Measurements from ENCODE around the gene TAS1R1. TPM values are rescaled to one million over a fixed set of nuclear protein-coding genes. Genes with fewer than 3 reads are reported as not detected.

Gene TAS1R1
- total RNA-seq, 1 experiment from 2014 or later, result not detected

DNA sequence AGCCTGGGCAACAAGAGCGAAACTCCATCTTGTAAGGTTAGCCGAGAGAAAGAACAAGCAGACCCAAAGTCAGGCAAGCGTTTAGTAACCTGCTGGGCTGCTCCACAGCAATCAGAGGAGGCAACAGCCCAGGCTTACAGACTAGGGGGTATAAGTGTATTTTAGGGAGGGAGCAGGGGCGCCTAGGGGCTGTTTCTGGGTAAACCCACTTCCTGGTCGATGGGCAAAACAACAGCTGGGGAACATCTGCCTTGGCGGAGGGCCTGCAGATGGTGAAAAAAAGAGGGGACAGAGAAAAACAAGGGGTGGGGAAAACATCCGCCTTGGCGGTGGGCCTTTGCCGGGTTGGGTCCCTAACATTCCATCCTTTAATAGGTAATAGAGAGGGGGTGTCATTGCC lies 5.2 kb downstream of the TAS1R1 start:
- no peak for DNase-seq (ENCODE audit: low spot score)
- in situ Hi-C loops (cut with HindIII; ENCODE audit: low sequenced_read_pairs), result no loop called here

GRCh38 chr1:6569033-6569432 lies 13.9 kb downstream of the TAS1R1 start:
- no peak for DNase-seq (ENCODE audit: low spot score)
- in situ Hi-C loops (cut with HindIII; ENCODE audit: low sequenced_read_pairs), result no loop called here

GRCh38 chr1:6570100-6570499 lies 15.0 kb downstream of the TAS1R1 start:
- no peak for DNase-seq (ENCODE audit: low spot score)
- in situ Hi-C loops (cut with HindIII; ENCODE audit: low sequenced_read_pairs), result no loop called here

GRCh38 chr1:6570987-6571386 lies 15.9 kb downstream of the TAS1R1 start:
- in situ Hi-C loops (cut with HindIII; ENCODE audit: low sequenced_read_pairs), result no loop called here
- DNase-seq (ENCODE audit: low spot score), result no peak

GRCh38 chr1:6572653-6573383 lies 17.7 kb downstream of the TAS1R1 start:
- no peak for DNase-seq (ENCODE audit: low spot score)

DNA sequence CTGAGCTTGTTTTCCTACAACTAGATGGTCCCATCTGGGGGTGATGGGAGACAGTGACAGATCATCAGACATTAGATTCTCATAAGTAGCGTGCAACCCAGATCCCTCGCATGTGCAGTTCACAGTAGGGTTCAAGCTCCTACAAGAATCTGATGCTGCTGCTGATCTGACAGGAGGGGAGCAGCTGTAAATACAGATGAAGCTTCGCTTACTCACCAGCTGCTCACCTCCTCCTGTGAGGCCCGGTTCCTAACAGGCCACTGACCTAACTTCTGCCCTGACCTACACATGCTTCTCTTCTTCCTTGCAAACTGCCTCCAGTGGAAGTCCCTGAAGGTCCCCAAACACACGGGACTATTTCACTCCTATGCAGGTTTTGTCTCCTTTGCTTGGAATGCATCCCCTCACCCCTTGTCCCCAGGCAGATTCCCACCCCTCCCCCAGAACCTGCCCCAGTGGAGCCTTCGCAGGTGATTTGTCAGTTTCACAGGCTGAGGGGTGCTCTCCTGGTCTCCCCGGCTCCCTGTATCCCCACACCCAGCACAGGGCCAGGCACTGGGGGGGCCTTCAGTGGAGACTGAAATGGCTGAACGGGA lies 19.0 kb downstream of the TAS1R1 start:
- no peak for DNase-seq (ENCODE audit: low spot score)
- in situ Hi-C loops (cut with HindIII; ENCODE audit: low sequenced_read_pairs), result no loop called here

More at GRCh38 chr1:6572653-6573383, 17.7 kb downstream of the TAS1R1 start:
- in situ Hi-C loops (cut with HindIII; ENCODE audit: low sequenced_read_pairs), result no loop called here

- in situ Hi-C loops (cut with HindIII; ENCODE audit: low sequenced_read_pairs), result no loop called here
These were observed 19.7 kb downstream of the TAS1R1 start for GRCh38 chr1:6574818-6575217.

GRCh38 chr1:6577831-6578525 lies 22.9 kb downstream of the TAS1R1 start:
- in situ Hi-C loops (cut with HindIII; ENCODE audit: low sequenced_read_pairs), result no loop called here
- no peak for DNase-seq (ENCODE audit: low spot score)

More at GRCh38 chr1:6574818-6575217, 19.7 kb downstream of the TAS1R1 start:
- DNase-seq (ENCODE audit: low spot score), result no peak

- DNase-seq (ENCODE audit: low spot score), result no peak
- in situ Hi-C loops (cut with HindIII; ENCODE audit: low sequenced_read_pairs), result no loop called here
These were observed 23.7 kb downstream of the TAS1R1 start for GRCh38 chr1:6578624-6579373.

GRCh38 chr1:6579374-6580118 lies 24.4 kb downstream of the TAS1R1 start, which contains the start of gene ZBTB48:
Gene ZBTB48 (plus strand): TSS chr1:6579994. CDS start chr1:6580610, 616 bp downstream.
- in situ Hi-C loops (cut with HindIII; ENCODE audit: low sequenced_read_pairs), result no loop called here

GRCh38 chr1:6580119-6580592 lies 25.0 kb downstream of the TAS1R1 start:
- in situ Hi-C loops (cut with HindIII; ENCODE audit: low sequenced_read_pairs), result no loop called here
- DNase-seq (ENCODE audit: low spot score), result no peak

More at GRCh38 chr1:6579374-6580118, 24.4 kb downstream of the TAS1R1 start, which contains the start of gene ZBTB48:
- DNase-seq (ENCODE audit: low spot score), result peak; percentile 99

DNA sequence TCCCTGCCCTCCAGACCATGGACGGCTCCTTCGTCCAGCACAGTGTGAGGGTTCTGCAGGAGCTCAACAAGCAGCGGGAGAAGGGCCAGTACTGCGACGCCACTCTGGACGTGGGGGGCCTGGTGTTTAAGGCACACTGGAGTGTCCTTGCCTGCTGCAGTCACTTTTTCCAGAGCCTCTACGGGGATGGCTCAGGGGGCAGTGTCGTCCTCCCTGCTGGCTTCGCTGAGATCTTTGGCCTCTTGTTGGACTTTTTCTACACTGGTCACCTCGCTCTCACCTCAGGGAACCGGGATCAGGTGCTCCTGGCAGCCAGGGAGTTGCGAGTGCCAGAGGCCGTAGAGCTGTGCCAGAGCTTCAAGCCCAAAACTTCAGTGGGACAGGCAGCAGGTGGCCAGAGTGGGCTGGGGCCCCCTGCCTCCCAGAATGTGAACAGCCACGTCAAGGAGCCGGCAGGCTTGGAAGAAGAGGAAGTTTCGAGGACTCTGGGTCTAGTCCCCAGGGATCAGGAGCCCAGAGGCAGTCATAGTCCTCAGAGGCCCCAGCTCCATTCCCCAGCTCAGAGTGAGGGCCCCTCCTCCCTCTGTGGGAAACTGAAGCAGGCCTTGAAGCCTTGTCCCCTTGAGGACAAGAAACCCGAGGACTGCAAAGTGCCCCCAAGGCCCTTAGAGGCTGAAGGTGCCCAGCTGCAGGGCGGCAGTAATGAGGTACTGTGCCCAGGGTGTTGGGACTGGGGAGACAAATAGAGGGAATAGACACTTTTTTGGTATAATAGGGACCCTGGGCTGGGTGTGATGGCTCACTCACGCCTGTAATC lies 25.7 kb downstream of the TAS1R1 start:
- in situ Hi-C loops (cut with HindIII; ENCODE audit: low sequenced_read_pairs), result no loop called here
- DNase-seq (ENCODE audit: low spot score), result no peak

DNA sequence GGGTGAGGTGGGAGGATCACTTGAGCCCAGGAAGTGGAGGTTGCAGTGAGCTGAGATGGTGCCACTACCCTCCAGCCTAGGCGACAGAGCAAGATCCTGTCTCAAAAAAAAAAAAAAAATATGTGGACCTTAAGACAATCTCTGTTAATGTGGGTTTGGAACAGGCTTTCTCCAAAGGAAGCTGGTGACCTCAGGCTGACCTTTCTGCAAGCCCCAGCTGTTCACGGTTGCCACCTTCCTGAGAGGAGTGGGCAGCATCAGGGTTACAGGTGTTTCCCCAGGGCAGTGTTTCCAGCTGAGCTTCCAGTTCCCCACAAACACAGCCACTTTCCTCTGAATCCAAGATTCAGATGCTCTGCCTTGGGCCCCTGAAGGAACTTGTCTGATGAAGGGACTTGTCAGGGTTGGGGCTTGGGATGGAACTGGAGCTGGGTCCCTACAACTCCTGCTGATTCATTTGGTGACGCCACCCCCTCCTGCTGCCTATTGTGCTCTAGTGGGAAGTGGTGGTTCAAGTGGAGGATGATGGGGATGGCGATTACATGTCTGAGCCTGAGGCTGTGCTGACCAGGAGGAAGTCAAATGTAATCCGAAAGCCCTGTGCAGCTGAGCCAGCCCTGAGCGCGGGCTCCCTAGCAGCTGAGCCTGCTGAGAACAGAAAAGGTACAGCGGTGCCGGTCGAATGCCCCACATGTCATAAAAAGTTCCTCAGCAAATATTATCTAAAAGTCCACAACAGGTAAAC lies 26.6 kb downstream of the TAS1R1 start:
- in situ Hi-C loops (cut with HindIII; ENCODE audit: low sequenced_read_pairs), result no loop called here
- DNase-seq (ENCODE audit: low spot score), result no peak

- in situ Hi-C loops (cut with HindIII; ENCODE audit: low sequenced_read_pairs), result no loop called here
- no peak for DNase-seq (ENCODE audit: low spot score)
These were observed 27.3 kb downstream of the TAS1R1 start for GRCh38 chr1:6582370-6582769.

DNA sequence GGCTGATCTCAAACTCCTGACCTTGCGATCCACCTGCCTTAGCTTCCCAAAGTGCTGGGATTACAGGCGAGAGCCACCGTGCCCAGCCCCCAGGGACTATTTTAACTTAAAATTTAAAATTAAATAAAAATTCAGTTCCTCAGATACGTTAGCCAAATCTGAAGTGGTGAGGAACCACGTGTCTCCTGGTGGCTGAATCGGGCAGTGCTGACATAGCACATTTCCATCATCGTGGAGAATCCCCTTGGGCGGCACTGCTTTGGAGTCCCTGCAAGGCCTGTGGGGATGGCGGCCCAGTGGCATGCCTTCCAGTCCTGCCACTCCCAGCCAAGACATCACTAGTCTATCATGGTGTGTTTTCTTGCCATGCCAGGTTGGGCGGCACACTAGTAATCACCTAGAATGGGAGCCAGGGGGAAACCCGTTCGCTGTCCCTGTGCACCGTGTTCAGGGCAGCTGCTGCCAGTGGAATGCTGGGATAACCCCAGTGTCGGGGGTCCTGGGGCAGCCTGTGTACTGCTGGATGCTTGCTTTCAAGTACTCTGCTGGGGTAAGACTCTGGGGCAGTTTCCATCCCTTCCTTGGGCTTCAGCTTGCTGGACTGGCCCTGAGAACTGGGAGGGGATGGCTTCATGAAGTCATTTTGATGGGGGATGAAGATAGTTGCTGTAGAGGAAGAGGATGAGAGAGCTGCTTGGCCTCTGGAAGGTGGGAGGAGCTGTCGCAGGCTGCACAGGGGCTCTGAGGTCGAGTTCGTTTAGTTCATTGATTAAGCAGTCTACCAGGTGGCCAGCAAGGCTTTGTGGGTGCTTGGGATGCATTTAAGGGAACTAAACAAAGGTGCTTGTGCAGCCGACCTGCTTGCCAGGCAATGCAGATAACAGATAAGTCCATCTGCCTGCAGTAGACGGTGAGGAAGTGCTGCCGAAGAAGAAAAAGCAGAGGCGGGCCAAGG lies 29.3 kb downstream of the TAS1R1 start:
- in situ Hi-C loops (cut with HindIII; ENCODE audit: low sequenced_read_pairs), result no loop called here
- no peak for DNase-seq (ENCODE audit: low spot score)

GRCh38 chr1:6585081-6585722 lies 30.1 kb downstream of the TAS1R1 start:
- peak; percentile 60 for DNase-seq (ENCODE audit: low spot score)
- in situ Hi-C loops (cut with HindIII; ENCODE audit: low sequenced_read_pairs), result no loop called here
